ENCODE data around the gene MEPE. TPM values are rescaled to one million over a fixed set of nuclear protein-coding genes. Genes with fewer than 3 reads are reported as not detected.

MEPE gene
- total and polyA plus RNA-seq, 2 of the 8 experiments (the other 6 are each of a cell fraction or from before 2014, with no cell fraction given): not detected

- no peak for TF ChIP-seq RBBP5 (IDR thresholded peaks at IDR 0.05; ENCODE audit: borderline replicate concordance, low read depth, low read length)
- no peak for TF ChIP-seq RFX5 (IDR thresholded peaks at IDR 0.05; ENCODE audit: borderline replicate concordance, low read depth, low read length)
- no peak for TF ChIP-seq YY1 (IDR thresholded peaks at IDR 0.05; ENCODE audit: low read depth, low read length)
- no peak for TF ChIP-seq JUND (IDR thresholded peaks at IDR 0.05; ENCODE audit: low read length)
- TF ChIP-seq TAF1 (IDR thresholded peaks at IDR 0.05; ENCODE audit: low read depth, low read length): no peak
Observed at GRCh38 chr4:87862236-87862635, 29.5 kb downstream of the MEPE start (continued).
